NK-92 treated with Interleukin-12 subunit alpha and Interleukin-12 subunit beta, amount 100 ng/mL, for 24 hours (cell line): ENCODE results near the gene CRACR2A.

Source experiments
- DNase-seq: peaks from one replicate; lab custom pipeline; 2025; lab: John Stamatoyannopoulos, UW

The CRACR2A gene

DNA sequence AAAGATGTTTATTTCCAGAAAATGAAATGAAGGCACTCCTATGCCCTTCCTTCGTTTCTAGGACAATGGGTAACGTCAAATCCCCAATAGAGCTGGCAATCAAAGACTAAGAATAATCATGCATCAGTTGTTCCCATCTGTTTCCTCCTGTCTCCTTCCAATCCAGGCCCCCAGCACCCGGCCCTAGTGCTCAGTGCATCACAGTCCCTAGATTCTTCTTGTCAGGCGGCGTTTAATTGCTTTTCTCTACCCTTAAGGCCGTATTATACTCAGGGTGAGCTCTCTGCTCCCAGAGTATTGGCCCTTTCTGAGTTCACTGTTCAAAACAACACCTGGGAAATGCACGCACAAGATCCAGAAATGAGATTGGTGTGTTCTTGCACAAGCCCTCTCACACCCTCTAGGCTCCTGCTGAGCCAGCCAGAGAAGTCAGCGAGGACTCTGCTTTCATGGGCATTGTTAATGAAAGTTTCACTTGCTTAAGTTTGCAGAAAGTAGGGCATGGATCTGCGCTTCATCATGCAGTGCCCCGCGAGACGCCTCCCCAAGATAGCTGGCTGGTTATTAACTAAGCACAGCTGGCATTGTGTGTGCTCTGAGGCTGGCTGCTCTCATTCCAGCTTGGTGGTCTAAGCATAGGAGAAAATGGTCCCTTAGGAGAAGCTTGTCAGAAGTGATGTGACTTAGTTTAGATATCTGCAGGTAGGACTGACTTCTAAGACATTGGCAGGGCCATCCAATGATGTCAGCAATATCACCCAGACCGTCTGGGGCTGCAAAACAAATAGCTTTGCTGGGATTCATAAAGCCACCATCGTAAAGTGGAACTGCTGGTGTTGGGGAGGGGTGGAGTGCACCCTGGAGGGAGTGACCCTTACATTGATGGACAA is 28.7 kb downstream of the CRACR2A start:
- no peak for DNase-seq

DNA sequence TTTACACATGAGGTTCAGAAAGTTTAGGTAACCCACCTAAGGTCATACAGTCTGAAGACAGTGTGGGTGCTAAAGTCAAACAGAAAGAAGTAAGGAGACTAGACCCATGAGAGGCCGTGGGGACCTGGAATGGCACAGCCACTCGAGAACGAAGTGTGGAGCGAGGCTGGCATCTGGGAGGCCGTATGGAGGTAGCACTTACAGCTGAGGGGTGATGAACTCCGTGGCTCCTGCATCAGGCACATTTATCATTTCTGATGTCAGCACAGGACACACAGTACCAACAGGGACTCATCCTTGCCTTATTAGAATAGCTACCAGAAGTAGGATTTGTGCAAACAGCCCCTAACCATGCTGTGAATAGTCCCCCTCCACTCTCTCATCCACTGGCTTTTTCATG is 30.5 kb downstream of the CRACR2A start:
- DNase-seq: no peak

DNA sequence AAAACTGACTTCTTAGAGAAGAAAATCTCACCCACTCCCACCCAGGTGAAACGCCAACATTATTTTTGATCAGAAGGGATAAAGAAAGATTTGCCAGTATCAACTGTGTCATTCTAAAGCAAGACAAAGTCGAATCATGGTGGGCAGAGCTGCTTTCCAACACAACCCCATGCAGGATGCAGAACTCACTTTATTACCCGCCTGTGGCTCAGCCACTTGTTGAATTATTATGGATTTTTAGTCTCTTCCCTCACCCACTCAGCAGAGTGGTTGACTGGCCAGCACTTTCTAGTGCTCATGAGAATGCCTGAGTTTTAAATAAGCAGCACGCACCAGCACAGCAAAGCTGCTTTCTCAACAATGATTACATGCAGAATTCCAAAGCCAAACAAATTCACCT is 32.1 kb downstream of the CRACR2A start:
- no peak for DNase-seq

DNA sequence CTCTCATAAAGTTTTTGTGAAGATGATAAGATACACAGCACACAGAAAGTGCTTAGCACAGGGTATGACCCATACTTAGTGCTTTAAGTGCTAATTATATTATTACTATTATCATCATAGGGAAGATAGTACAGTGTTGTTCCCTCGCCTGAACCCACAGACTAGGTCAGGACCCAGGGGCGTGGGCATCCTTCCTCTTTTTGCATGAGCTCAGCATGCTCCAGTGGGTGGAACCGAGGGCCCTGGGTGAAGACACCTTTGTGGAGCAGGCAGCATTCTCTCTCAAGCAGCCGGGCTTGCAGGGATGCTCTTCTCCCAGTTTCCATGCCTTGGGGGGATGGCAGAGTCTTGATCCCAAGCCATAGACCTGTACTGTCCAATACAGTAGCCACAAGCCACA is 34.8 kb downstream of the CRACR2A start:
- DNase-seq: no peak

DNA sequence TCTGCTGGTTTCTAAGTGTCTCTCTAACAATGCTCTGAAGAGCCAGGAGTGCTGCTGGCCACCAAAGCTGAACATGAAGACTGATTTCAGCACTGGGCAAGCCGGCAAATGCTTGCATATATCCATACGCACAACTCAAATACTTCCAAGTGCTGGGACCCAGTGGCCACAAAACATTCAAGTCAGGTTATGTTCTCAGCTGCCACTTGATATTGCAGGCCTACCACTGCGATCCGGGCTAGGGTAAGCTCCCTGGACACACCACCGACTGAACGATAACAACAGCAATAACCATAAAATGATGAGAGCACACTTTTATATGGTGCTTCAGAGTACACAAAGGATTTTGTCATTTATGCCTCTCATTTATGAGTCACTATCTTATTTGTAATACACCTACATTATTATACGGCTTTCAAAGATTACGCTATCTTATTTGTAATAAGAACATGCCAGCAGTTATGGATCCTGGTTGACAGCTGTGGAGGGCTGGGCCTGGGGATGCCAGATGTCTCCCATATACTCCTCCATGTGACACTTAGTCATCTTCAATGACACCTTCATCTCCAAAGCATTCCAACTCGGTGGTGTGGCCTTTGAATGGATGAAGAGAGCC is 35.5 kb downstream of the CRACR2A start:
- no peak for DNase-seq

DNA sequence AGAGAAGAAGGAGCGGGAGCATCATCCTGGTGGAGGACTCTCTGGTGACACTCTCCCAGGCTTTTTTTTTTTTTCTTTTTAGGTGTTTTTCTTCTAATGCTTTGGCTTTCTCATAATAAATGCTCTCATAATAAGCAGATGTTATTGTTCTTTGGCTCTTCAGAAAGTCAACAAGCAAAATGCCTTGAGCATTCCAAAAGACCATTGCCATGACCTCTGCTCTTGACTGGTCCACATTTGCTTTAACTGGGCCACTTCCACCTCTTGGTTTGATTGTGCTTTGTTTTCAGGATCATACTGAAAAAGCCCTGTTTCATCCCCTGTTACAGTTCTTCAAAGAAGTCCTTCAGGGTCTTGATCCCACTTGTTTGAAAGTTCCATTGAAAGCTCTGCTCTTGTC is 36.9 kb downstream of the CRACR2A start:
- DNase-seq: no peak

DNA sequence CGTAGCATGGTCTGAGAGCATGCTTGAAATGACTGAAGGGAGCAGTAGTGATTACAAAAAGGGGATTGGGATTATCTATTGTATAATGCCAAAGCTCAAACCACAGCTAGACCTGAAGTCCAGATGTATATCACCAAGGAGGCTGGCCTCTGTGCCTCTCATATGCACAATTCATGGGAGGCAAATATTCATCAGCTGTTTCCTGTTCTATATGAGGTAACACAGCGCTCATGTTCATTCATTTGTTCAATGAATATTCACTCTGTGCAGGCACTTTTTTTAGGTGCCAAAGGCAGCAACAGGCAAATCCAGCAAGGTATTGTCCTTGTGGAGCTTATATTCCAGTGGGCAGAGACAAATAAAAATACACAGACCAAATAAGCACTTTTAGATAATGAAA is 39.0 kb downstream of the CRACR2A start:
- no peak for DNase-seq

DNA sequence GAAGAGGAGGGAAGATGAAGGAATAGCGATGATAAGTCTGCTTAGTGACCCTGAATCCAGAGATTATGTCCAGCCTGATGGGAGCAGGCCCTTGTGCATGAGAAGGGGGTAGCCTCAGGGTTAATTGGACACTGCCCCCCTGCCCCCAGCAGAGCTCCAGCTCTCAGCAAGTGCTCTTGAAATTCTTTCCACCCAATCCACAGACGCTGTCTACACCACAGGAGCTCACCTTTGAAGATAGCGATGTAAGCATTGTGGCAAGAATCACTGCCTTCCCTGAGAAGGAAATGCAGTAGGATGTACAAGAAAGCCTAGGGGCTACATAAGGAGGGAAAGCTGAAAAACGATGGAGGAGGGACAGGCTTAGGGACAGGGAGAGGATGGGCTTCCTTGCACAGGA is 39.4 kb downstream of the CRACR2A start:
- DNase-seq: no peak

DNA sequence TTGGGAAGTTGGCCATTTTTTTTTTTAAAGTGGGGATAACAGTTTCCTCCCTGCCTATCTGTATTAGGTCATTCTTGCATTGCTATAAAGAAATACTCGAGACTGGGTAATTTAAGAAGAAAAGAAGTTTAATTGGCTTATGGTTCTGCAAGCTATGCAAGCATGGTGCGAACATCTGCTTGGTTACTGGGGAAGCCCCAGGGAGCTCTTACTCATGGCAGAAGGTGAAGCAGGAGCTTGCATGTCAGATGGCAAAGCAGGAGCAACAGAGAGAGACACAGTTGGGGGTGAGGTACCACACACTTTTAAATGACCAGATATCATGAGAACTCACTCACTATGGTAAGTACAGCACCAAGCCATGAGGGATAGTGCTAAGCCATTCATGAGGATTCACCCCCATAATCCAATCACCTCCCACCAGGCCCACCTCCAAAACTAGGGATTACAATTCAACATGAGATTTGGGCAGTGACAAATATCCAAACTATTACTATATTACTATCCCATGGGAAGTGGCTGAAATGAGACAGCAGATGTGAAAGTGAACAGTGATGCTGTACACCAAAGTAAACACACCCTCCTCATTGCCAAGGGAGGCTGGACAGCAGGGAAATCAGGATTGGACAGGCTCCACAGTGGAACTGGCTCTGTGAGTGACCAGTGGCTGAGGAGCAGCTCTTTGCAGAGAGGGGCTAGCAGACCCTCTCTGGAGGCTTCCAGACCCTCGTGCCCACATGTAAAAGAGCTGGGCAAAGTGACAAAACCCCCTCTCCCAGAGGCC is 40.5 kb downstream of the CRACR2A start:
- no peak for DNase-seq

DNA sequence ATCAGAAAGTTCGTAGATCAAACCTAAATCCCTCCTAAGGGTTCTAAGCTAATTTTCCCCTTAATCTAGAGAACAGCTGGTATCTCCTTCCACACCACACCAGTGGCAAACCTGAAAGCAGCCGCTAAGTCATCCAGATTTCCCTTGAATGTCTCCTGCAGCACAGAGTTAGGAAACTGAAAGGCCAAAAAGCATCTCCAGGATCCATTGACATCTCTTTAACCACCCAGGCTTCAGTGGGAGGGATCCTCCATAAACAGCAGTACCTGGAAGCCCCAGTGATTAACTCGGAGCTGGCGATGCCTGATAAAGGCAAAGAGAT is 47.6 kb downstream of the CRACR2A start:
- no peak for DNase-seq

DNA sequence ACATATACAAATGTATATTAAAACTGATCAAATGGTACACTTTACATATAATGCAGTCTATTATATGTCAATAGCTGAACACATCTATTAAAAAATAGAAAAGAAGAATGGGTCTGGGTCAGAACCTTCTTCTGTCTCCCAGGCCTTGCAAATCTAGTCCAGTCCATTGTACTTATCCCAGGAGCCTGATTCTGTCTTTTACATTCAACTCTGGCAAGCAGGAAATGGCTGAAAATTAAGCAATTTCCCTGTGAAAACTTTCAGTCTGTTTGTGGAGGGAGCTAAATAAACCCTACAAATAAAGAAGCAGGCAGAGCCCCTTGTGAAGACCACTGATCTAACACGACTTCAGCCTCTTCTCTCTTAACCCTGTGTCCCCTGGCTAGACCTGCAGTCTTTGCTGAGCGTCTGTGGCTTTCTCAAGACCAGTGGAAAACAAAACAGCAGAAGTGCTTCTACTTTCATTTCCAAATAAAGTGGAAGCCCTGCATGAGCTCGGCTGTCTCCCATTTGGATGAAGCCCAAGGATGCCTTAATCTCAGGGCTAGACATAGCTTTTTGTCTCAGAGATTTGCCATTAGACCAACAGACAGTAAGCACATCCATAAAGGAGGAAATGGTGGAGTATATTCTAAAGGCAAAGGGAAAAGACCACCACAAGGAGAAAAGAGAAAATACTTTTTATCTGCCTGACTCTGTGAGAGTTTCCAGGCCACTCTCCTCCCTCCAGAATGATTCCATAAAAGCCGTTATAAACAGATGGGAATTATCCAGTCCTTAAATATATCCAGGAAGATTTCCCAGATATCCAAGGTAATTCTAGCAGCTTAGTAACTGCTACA is 48.2 kb downstream of the CRACR2A start:
- no peak for DNase-seq

DNA sequence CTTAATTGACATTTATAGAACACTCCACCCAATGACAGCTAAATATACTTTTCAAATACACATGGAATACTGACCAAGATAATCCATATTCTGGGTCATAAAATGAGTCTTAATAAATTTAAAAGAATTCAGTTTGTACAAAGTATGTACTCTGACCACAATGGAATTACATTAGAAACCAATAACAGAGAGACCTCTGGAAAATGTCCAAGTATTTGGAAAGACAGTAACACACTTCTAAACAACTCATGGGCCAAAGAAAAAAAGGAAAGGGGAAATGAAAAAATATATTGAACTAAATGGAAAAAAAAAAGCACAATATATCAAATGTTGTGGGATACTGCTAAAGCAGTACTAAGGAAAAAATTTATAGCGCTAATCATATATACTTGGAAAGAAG is 52.0 kb downstream of the CRACR2A start:
- no peak for DNase-seq

DNA sequence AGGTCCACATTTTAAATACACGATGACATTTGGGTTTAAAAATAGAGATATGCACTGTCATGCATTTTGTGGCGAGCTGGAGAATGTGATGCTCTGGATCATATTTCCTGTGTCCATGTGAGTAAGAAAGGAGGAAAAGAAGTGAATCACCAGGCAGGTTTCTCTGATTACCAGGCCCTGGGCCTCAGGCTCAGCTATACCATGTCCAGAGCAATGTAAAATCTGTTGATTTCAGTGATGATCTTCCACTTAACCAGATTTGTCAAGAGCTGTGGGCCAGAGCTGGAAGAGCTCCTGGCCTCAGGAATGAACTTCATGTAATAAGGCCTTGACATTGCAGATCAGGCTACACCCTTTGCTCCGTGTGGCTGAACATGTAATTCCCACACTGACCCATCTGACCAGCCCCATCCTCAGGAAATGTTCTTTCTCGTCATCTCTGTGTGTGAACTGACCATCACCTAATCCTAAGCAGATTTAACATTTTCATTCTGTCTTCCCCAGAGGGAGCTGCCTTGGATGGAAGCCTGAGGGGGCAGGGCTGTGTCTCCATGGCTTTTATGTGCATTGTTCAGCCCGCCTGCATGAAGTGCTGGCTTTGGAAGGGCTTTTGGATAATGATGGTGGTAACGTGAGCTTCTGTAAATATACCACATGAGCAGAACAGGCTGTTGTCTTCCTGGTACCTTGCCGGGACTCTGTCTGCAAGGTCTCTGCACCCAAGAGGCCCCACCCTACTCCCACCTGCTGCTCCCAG is 54.5 kb downstream of the CRACR2A start:
- DNase-seq: no peak

DNA sequence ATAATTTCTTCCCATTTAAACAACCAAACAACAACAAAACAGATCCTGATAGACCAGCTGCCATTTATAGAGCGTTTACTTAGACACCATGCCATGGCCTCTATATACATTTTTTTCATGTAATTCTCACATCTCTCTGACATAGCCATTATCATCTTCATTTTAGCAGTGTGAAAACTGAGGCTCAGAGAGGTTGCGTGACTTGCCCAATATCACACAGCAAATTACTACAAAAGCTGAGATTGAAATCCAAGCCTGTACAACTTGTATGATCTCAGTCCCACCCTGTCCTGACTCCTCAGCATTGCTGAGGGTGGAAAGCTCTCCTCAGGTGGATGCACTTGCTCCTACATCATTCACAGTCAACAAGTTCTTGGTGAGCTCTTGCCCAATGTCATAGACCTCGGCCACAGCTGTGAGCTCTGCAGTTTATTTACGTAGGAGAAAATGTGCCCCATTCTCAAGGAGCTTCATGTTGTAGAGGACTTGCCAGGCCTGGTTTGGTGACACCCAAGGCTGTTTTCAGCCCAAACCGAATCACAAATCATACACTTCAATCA is 55.5 kb downstream of the CRACR2A start:
- no peak for DNase-seq

DNA sequence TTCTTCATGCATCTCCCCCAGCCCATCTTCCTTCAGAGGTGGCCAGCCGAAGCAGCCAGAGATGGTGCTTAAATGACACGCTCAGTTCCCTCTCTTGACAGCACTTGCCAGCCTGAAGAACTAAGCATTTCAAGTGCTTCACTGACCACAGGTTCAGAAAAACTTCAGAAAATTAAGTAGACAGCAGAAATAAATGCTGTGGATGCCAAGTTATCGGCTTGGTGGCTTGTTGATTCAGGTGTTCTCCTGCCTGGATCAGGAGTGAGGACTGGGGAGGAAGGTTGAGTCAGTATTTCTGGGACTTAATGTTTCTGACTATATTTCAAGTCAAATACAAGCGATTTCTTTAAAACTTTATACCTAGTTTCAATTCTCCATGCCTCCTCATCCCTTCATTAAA is 58.2 kb downstream of the CRACR2A start:
- no peak for DNase-seq

DNA sequence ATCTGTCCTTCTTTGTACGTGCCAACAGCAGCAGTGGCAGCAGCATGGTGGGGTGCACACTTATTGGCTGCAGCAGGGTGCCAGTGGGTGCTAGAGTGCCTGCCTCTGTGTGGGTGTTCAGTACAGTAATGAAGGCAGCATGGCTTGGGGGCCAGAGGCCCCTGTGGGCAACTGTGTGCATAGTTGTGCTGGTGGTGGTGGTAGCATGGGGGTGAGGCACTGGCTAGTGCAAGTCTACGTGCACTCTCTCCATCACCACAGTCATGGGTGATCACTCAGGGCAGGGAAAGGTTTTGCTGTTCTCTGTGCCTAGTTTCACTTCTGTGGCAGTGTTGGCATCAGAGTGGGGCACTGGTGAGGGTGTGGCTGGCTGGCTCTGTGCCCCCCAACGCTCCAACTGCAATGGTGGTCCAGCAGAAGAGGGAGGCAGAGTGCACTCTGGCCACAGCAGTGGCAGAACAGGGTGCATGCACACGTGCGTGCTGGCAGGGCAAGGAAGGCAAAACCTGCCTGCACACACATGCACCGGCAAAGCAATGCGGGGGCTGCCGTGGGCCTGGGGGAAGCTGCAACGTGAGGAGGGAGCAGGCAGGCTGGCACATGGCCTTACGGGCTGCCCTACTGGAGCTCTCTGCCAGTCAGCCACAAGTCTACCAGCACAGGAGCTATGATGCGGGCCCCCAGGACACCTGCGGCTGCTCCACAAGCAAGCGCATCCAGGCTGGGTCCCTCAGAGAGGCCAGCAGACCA is 60.1 kb downstream of the CRACR2A start:
- no peak for DNase-seq

DNA sequence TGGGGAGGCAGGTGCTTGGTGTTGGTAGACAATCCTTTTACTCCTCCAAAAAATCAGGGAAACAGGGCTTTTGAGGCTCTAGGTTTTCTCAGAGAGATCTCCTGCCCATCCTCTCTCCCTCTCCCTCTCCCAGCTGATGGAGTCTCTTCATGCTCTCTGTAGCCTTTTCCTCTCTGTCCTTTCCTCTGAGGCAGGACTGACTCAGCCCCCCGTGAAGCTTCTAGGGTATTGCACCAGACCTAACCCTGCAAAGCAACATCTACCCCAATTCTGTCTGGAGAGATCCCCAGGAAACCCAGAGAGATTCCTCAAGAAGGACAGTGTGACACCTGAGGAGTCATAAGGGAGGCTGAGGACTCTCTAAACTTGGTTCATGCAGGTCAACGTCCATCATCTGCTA is 66.4 kb downstream of the CRACR2A start:
- no peak for DNase-seq

DNA sequence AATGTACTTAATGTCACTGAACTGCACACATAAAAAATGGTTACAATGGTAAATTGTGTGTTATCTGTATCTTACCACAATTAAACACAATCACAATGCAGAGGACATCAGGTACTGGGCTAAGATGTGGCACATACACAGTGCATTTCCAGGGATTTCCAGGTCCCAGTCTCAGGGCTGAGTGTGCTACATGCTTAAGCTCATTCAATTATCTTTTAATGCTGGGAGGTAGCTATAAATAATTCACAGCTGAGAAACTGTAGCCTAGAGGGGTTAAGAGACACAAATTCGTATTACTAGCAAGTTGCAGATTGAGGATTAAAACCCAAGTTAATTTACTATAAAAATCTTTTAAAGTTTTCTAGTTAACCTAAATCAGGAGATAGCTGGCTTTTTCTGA is 67.1 kb downstream of the CRACR2A start:
- DNase-seq: no peak

DNA sequence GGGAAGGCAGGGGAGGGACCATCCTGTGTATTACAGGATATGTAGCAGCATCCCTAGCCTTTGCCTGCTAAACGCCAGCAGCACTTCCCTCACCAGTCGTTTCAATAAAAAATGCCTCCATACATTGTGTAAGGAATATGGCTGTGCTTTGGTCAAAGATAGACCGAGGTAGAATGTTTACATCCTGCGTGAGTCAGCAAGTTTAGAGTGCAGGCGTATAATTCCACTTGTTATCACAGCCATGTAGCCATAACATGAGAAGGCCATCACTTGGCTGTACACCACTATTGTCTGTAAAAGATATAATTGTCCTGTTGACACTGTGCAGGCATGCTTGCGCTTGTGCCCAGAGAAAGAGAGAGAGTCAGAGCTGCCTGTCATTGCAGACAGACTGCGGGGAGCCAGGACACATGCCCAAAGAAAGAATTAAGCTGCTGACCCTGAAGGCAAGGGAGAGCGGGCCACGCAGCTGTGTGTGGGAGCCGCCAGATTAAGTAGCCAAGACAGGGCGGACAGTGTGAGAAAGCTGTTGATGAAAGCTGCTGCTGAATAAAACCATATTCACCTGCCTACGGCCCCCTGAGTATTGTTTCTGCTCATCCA is 68.4 kb downstream of the CRACR2A start:
- no peak for DNase-seq

DNA sequence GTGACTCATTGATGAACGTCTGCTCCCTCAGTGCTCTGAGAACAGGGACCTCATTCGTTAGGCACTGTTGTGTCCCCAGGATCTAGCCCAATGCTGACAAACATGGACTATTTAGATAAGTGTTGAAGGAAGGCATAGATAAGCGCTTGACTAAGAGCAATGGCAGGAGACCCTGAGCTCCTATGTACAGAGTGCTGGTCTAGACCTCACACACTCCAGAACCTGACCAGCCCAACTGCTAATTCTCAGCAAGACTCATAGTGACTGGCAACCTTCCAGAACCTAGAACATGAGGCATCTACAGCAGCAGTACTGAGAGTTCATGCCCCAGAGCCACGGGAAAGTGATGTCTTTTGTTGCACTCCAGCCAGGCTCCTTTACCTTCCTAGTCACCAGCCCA is 69.2 kb downstream of the CRACR2A start:
- DNase-seq: no peak
